NCI-H146 treated with DMSO at 0.1 percent for 48 hours (cell line): ENCODE data around the gene SLX9.

Experiments used
- DNase-seq: peaks from one replicate; lab custom pipeline; 2025; ENCODE audit not compliant: unreplicated experiment; lab: John Stamatoyannopoulos, UW

SLX9 gene

DNA sequence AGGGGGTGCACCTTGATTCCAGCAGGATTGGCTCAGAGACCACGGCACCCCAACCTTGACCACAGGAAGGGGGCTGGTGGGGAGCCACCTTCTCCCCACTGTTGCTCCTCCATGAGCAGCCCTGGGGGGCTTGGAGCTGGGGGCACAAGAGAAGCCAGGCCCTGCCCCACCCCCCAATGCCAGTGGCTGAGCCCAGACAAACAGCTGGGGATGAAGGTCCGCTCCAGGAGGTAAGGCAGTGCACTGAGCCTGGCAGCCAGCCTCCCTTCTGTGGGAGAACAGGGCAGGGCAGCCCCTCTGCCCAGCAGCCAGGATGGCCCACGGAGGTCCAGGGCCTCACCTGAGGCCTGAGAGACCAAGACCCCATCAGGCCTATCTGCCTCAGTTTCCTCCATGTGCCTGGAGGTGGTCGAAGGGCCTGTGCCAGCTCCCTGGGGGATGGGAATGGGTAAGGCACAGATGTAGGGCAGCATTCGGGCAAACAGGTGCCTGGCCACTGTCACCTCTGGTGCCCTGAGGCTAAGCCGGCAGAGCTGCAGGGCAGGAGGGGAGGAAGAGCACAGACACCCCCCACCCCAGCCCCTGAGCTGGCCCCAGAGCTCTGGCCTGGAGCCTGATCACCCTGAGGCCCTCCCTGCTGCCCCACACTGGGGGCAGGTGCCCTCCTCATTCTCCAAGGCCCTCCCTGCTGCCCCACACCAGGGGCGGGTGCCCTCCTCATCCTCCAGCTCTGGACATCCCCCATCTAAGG is 26.2 kb upstream of the SLX9 start:
- DNase-seq: no peak

DNA sequence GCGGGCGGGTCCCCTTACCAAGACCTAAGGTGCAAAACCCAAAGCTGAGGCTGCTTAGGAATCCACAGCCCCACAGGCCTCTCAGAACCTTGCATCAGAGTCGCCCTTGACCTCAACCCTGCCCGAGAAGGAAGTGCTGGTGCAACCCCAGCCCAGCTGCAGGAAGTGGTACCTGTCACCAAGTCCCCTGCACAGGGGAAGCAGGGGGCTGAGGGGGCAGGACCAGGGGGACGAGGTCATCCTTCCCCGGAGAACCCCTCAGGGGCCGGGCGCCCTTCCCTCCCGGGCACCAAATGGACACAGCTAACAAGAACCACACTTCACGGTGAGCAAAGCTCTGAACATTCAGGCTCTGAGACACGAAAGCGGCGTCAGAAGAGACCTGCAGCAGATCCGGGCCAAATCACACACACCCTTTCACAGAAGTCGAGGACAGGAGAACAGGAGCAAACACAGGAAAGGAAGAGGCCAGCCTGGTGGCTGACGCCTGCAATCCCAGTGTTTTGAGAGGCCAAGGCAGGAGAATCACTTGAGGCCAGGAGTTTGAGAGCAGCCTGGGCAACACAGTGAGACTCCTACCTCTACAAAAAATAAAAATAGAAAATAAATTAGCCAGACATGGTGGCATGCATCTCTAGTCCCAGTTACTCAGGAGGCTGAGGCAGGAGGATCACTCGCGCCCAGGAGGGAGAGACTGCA is 25.5 kb upstream of the SLX9 start:
- no peak for DNase-seq

DNA sequence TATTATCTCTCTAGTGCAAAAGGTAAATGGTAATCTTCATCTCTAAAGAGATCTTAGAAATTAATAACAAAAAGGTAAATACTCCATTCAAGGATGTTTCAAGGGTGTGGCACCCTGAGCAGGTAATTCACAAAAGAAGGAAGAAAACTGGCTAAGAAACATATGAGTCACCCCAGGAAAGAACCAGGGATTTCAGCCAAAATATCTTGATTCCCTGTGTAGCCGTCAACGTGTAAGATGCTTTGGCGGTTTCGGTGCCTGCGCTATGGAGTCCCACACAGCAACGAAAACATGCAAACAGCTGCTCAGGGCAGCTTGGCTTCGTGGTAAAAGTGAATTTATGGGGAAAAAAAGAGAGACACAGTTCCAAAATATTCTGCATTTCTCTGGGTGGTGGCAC is 22.9 kb upstream of the SLX9 start:
- DNase-seq: no peak

DNA sequence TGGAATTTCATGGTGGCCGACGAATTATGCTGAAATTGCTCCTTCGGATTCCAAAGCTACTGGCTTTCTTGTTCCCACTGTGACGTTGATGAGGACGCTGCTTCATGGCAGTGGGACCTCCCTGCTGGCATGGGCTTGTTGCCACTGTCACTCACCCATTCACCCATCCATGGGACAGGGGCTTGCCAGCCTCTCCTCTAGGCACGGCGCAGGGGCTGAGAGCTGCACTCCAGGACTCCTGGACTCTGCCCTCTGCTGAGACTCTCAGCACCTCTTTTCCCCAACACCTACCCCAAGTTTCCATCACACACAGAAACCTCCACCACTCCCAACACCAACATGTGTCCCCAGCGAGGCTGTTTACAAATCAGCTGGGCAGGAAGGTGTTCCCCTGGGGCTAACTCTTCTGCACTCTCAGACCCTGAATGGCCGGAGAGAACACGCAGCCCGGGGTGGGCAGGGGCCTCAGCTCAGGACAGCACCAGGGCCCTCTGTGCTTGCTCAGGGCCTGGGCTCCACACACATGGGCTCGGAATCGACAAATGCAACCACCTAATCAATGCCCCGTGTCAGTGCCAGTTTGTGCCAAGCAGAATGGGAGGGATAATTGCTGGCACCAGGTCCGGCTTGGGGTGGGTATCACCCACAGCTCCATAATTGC is 22.3 kb upstream of the SLX9 start:
- DNase-seq: no peak

DNA sequence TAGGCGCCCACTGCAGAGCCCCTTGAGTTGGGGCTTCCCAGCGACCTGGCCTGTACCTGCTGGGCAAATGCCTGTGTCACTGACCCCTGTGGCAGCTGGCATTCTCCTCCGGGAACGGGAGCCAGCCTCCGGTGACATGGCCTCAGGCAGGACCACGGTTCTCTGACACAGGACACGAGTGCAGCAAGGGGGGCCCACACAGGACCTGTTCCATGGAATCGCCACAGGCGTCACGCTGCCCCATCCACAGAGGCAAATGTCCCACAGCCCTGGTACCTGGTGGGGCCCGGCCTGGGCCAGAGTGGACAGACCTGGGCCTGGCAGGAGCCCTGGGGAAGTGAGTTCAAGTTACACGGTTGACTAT is 21.7 kb upstream of the SLX9 start:
- DNase-seq: no peak

DNA sequence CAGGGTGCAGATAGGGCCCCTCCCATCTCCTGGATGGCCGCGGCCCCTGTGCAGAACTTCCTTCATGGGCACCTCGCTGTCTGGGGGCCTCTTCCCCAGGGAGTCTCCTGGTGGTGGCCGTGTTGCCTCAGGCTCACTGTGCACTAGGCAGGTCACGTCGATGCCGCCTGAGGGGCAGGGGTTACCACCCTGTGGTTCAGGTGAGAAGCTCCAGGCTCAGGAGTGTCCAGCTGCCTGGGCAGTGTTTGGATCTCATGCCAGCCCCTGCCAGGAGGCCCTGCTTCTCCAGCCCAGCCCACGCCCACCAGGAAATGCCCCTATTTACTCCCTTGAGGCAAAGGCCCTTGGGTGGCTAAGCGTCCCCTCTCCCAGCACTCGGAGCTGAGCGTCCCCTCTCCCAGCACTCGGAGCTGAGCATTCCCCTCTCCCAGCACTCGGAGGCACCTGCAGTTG is 21.2 kb upstream of the SLX9 start:
- DNase-seq: no peak

DNA sequence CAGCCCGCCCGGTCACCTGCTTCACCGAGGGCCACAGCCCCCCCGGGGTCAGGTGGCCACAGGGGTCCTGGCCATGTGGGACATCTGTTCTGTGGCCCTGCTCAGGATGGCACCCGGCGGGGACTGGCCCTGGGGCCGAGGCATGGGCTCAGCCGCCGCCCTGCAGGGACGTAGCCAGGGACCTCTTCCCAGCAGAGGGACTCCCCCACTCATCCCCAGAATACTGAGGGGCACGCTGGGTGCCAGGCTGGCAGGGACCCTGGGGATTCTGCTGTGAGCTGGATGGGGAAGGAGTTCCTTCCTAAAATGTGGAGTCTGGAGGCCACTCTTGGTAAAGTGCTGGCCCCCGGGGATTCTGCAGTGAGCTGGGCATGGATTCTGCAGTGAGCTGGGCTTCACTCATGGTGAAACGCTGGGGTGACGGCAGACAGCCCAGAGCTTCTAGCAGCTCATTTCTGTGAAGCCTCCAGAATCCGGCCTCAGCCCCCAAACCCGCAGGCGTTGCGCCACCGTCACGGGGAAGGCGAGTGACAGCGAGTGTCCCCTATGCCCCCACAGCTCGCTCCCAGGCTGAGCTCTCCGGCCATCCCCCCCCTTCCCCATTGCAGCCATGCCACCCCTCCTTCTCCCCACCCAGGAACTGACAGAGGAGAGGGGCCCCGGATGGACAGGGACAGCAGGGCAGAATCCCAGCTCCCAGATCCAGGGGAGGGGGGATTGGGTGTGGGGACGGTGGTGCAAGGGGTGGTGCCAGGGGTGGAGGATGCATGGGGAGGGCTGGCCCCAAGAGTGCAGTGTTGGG is 20.5 kb upstream of the SLX9 start:
- DNase-seq: no peak

DNA sequence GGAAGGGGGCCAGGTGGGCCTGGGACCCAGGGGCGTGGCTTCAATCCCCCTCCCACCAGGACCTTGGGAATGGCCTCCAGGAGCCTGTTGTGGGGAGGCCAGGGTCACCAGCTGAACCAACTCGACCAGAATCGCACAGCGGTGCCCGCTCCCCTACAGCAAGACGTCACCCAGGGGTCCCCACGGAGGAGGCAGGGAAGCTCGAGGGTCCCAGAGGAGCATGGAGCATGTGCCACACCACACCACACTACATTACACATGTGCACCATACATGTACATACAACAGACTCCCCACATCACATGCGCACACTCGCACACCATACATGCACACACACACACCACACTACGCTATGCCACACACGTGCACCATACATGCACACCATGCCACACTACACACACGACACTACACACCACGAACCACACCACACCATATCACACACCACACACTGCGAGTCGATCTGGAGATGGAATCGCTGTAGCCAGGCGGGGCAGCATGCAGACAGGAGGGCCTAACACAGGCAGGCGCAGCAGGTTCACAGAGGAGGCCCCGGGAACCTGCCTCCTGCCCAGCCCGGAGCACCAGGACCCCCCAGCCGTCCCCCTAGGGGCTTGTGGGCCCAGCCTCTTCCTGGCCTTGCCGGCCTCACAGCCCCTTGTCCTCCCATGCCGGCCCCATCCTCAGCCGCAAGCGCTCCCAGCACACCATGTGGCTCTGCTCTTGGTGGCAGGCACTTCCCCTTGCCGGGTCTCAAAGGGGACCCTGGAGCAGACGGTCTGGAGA is 19.7 kb upstream of the SLX9 start:
- DNase-seq: no peak

DNA sequence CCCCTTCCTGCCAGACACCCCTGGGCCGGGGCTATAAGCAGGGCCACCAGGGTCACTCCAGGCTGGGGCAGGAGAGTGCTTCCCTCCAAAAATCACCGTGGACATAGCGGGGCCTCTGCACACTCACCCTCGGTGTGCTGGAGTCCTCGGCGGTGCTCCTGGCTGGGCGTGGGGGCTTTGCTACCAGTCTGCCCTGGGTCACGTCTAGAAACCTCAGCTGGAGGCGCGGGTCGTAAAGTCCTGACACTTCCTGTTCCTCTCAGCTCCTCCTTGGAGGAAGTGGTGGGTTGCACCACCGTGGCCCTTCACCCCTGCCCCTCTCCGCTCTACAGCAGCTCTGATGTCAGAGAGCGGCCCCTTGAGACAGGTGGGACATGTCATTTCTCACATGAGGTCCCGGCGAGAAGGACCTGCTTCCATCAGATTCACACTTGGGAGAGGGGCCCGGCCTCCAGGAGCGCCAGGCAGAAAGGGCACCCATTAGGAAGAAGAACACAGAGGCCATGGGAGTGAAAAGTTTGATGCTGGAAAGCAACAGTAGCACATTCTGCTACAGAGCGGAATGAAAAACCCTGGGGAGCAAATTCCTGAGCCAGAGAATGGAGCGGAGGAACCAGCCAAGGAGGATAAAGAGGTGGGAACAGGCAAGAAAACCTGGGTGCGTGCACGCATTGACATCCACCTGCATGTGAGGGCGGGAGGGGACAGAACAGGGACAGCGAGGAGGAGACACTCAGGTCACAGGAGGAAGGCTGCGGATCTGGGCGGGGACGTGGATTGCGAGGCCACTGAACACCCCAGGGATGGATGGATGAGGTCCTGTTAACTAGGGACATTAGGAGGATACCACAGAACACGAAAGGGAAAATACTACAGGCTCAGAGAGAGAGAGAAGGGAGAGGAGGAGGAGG is 18.9 kb upstream of the SLX9 start, which contains the start of gene ITGB2:
ITGB2 (minus strand) TSS at position 206 of the 911 bp plus-strand sequence. CDS start 10,117 bp downstream, outside the sequence.
- no peak for DNase-seq

DNA sequence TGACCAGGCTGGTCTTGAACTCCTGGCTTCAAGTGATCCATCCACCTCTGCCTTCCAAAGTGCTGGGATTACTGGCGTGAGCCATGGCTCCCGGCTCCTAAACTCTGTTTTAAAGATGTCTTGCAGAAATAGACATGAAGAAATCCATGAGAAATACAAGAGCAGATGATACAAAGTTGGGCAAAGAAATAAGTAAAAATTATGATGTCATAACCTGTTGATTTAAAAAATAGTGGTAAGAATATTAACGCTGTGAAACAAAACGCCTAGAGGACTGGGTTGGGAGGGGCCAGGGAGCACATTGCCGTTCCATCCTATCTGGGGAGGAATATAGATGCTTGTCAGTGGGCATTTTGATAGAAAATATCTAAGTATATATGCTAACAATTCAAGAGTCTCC is 17.9 kb upstream of the SLX9 start:
- no peak for DNase-seq

DNA sequence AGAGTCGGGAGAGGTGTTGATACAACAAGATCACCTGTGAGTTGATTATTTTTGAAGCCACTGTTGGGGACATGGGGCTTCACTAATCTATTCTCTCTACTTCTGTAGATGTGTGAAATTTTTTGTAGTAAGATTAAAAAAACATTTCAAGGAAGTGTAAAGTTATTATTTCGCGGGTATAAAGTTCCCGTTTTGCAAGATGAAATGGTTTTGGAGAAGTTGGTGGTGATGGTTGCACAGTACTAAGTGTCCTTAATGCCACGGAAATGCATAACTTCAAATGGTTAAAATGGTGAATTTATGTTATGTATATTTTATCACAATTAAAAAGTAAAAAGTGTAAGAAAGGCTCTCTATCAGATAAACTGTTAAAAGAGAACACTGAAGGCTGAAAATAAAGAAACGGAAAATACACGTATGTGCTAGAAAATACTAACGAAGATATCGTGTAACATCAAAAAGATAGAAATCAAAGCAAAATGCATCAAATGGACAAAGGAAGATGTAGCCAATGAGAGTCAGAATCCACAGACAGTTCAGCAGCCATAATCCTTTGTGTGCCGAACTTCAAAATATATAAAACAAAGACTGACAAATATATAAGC is 16.2 kb upstream of the SLX9 start:
- DNase-seq: no peak

DNA sequence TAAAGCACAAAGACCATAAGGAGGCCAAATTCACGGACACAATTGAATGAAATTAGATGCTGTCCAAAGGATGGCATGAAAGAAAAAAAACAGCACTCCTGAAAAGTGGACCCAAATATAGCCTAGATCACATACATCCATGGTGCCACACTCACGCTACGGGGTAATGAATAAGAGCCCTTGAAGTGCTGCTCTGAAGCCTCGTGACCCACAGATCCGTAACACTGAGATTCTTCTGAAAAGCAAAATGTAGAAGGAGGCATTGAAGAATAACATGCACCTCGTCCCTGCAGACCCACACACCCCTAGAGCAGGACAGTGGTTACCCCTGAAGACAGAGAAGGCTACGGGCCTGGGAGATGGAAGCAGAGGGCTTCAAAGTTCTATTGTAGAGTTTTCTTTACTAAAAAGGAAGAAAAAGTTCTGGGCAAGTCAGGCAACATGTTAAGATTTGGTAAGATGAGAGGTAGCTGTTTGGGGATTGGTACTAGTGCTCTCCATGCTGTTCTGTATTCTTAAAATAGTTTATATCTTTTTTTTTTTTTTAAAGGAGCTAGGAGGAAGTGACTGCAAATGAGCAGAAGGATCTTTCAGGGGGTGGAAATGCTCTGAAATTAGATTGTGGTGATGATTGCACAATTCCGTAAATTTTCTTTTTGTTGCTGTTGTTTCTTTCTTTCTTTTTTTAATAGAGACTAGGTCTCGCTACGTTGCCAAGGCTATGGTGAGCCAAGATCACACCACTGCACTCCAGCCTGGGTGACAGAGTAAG is 15.0 kb upstream of the SLX9 start:
- no peak for DNase-seq

DNA sequence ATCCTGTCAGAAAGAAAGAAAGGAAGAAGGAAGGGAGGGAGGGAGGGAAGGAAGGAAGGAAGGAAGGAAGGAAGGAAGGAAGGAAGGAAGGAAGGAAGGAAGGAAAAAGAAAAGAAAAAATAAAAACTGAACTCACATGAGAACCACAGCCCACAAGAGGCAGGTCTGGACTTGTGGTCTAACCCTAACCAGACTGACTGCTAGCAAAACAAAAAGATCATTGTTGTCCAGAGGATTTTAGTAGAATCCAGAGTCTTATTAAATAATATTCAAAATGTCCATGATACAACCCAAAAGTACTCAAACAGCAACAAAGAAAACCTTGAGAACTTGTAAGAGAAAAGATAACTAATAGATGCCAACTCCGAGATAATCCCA is 14.5 kb upstream of the SLX9 start:
- no peak for DNase-seq

DNA sequence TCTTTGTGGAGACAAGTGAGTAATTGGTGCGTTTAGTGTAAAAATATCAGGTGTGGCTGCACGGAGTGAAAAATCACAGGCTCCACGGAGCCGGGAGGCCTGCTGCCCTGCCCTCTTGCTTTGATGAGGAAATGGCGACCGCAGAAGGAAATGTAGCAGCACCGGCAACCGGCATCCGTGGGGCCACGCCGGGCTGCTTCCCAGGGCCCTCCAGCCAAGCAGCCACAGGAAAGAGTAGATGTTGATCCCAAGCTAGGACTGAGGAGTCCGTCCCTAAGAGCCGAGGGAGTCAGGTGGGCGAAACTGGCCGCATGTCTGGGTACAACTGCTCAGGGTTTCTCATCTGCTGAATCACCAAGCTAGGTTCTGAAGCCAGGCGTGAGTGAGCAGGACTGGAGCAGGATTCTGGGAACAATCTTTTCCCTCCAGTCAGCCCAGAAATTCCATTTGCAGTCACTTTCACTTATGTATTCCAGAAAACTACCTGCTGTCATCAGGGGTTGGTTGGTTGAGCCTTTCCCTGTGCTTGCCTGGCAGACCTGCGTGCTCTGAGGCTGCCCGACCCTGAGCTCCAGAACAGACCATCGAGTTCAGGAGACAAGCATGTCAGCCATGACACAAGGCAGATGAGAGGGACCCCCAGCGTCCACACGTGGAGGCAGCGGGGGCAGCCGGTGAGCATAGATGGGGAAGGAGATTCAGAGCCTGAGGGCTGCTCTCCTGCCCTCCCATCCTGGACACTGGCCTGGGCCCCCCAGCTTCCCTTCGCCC is 13.3 kb upstream of the SLX9 start:
- DNase-seq: no peak

DNA sequence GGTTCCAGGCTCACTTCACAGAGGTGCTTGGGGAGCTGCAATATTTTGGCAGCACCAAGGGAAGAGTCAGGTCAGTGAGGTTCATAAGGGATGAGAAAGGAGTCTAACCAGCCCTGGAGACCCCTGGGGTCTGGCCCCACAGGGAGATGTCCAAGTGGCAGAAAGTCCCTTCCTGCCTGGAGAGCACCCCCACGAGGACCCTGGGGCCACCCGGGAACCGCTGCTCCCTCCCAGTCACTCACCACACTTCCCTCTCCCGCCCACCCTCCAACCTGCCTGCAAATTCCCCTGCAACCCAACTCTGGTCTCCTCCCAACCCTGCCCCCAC is 12.6 kb upstream of the SLX9 start:
- no peak for DNase-seq

DNA sequence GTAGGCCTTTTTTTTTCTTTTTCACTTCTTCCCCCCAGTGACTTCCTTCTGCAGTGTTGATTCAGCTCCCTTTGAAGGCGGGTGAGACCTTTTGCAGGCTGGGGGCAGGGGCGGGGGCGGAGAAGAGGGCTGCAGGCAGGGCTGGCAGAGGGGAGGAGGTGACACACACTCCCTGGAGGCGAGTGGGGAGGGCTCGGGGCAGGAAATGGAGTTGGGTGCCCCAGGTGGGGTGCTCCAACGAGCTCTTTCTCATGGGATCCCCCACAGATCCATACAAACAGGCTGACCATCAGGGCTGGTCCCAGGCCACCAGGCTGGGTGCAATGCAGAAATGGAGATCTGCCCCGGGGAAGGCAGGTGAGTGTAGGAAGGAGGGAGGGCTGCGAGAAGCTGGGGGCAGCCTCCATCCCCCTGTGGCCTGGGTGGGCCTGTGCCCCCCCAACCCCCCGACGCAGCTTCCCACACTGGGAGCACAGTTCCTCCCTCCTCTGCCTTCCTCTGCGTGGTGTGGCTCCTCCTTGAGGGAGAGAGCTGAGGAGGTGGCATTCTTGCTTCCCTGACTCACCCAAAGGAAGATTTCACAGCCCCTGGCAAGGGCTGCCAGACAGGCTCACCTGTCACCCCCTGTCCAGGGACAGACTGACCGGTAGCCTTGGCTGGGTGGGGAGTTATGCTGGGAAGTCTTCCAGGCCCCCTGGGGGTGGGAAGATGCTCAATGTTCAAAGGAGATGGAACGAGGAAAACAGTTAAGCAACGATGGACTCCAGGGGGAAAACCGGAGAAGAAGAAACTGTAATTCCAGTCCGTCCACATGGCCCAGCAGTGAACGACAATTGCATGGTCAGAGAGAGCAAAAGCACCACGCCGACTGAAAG is 12.0 kb upstream of the SLX9 start:
- no peak for DNase-seq
